Neuronal stem cell (in vitro differentiated cells): ENCODE results near the gene ASPDH.

Source experiments
- DNase-seq: peaks from one replicate; pipeline ENCODE4 v3.0.0-alpha.2; 2013; ENCODE audit warnings: low spot score
- H2AFZ ChIP-seq: one replicate; pipeline ENCODE4 v1.6.1; 2013; ENCODE audit warnings: mild to moderate bottlenecking, low read length, inconsistent platforms
- H2AK5ac ChIP-seq: 2 replicates; pipeline ENCODE4 v1.6.1; 2013; ENCODE audit warnings: low read depth, mild to moderate bottlenecking, inconsistent platforms, low read length, moderate library complexity, mixed read lengths
- H2BK120ac ChIP-seq: 2 replicates; pipeline ENCODE4 v1.6.1; 2013; ENCODE audit warnings: low read depth, mild to moderate bottlenecking, inconsistent platforms, low read length, moderate library complexity, mixed read lengths
- H2BK12ac ChIP-seq: one replicate; pipeline ENCODE4 v1.6.1; 2013; ENCODE audit warnings: low read length, inconsistent platforms
- H2BK15ac ChIP-seq: 2 replicates; pipeline ENCODE4 v1.6.1; 2013; ENCODE audit warnings: mild to moderate bottlenecking, low read length, inconsistent platforms, mixed read lengths
- H2BK5ac ChIP-seq: one replicate; pipeline ENCODE4 v1.6.1; 2013; ENCODE audit warnings: inconsistent platforms, mild to moderate bottlenecking, low read length, moderate library complexity
- H3K14ac ChIP-seq: one replicate; pipeline ENCODE4 v1.6.1; 2013; ENCODE audit warnings: low read length, inconsistent platforms
- H3K18ac ChIP-seq: 2 replicates; pipeline ENCODE4 v1.6.1; 2013; ENCODE audit warnings: low read length, inconsistent platforms
- H3K23ac ChIP-seq: 2 replicates; pipeline ENCODE4 v1.6.1; 2013; ENCODE audit warnings: low read depth, mild to moderate bottlenecking, mixed read lengths, low read length, inconsistent platforms; ENCODE audit not compliant: poor library complexity
- H3K27ac ChIP-seq: replicated peaks from 3 replicates; pipeline ENCODE4 v1.5.1; 2013; ENCODE audit warnings: low read length, inconsistent platforms
- H3K27me3 ChIP-seq, 3 experiments: 2 replicates each; pipeline ENCODE4 v1.6.1; 2013; ENCODE audit warnings: low read length in 3 of 3, mild to moderate bottlenecking in 2 of 3, inconsistent platforms in 1 of 3, low read depth in 1 of 3, mixed read lengths in 1 of 3, moderate library complexity in 1 of 3; ENCODE audit not compliant: control insufficient read depth in 3 of 3, insufficient read depth in 3 of 3
- H3K36me3 ChIP-seq, 2 donors: replicated peaks in 1 of 2; 2 replicates each; pipeline ENCODE4 v1.6.1; 2013; ENCODE audit warnings: low read length in 2 of 2; ENCODE audit not compliant: control insufficient read depth in 2 of 2, insufficient read depth in 2 of 2
- H3K4ac ChIP-seq: 2 replicates; pipeline ENCODE4 v1.6.1; 2013; ENCODE audit warnings: inconsistent platforms, mild to moderate bottlenecking, low read length, moderate library complexity
- H3K4me1 ChIP-seq, 2 donors: 1 replicate in 1 of 2; 2 replicates in 1 of 2; pipeline ENCODE4 v1.6.1; 2013; ENCODE audit warnings: low read length in 2 of 2, low read depth in 1 of 2; ENCODE audit not compliant: control insufficient read depth in 2 of 2, insufficient read depth in 1 of 2
- H3K4me2 ChIP-seq: one replicate; pipeline ENCODE4 v1.6.1; 2013; ENCODE audit warnings: mild to moderate bottlenecking, low read length, inconsistent platforms; ENCODE audit not compliant: insufficient read depth, poor library complexity, severe bottlenecking
- H3K4me3 ChIP-seq, 2 donors: 2 replicates each; pipeline ENCODE4 v1.5.1; 2013; ENCODE audit warnings: low read length in 2 of 2, mild to moderate bottlenecking in 2 of 2, inconsistent platforms in 1 of 2, moderate library complexity in 1 of 2
- H3K79me1 ChIP-seq: one replicate; pipeline ENCODE4 v1.6.1; 2013; ENCODE audit warnings: low read depth, mild to moderate bottlenecking, inconsistent platforms, low read length, moderate library complexity
- H3K9ac ChIP-seq: one replicate; pipeline ENCODE4 v1.6.1; 2013; ENCODE audit warnings: mild to moderate bottlenecking, low read depth, low read length, inconsistent platforms; ENCODE audit not compliant: poor library complexity
- H3K9me3 ChIP-seq, 2 donors: replicated peaks in 1 of 2; 2 replicates each; pipeline versions ENCODE3 to v1.6.1; 2013; ENCODE audit warnings: low read length in 2 of 2, mild to moderate bottlenecking in 2 of 2, inconsistent platforms in 1 of 2, low read depth in 1 of 2, mixed read lengths in 1 of 2, moderate library complexity in 1 of 2; ENCODE audit not compliant: control insufficient read depth in 2 of 2, insufficient read depth in 1 of 2
- H4K8ac ChIP-seq: one replicate; pipeline ENCODE4 v1.6.1; 2013; ENCODE audit warnings: low read depth, mild to moderate bottlenecking, inconsistent platforms, low read length, moderate library complexity
- H4K91ac ChIP-seq: one replicate; pipeline ENCODE4 v1.6.1; 2013; ENCODE audit warnings: low read length, low read depth, mild to moderate bottlenecking, inconsistent platforms; ENCODE audit not compliant: poor library complexity
- WGBS, 2 donors: extraction: QIAGEN DNeasy Blood & Tissue Kit; methylation state at CpG; one replicate each; pipeline ENCODE4 v1.1.7; 2013; ENCODE audit warnings: missing lambda C conversion rate in 2 of 2, mixed read lengths in 1 of 2; ENCODE audit not compliant: insufficient read length in 2 of 2, insufficient replicate concordance in 1 of 2; ENCODE audit errors: extremely low coverage in 2 of 2; 5-methylcytosine and 5-hydroxymethylcytosine counted together

The ASPDH gene

DNA sequence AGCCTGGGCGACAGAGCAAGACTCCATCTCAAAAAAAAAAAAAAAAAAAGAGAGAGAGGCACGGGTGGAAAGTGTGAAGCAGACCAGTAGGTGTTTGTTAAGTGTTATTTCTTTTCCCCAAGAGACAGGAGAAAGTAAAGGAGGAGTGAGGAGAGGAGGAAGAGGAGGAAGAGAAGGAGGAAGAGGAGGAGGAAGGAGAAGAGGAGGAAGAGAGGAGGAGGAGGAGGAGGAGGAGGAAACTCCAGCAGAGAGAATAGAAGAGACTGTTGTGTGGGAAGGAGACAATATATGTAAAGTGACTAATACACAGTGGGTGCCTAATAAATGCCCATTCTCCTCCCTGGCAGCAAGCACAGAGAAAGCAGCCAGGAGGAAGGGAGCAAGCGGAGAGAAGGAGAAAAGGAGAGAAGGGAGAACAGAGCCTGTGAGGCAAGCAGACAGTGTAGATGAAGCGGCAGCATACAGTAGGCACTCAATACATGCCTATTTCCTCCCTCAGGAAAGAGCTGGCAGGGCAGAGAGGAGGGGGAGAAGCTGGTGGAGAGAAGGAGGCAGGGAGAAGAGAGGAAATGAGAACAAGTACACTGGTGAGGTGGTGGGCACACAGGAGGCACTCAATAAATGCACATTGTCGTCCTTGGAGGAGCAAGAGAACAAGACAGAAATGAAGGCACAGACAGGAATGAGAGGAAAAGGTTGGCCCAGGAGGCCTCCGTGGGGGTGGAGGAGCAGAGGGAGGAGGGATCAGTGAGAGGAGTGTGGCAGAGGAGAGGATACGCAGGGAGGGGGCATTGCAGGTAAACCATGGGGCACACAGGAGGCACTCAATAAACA is 19.3 kb downstream of the ASPDH start:
- Histone ChIP-seq H3K23ac (no peak overlapping the region), H3K4me2 (no peak overlapping the region), H3K14ac (no peak overlapping the region), H3K27ac (no peak overlapping the region), H3K27me3 (peaks cover 0 to 66% (median 6%) of the 10 kb centered on the region in 3 experiments), H3K79me1 (no peaks in the 10 kb centered on the region), H3K9ac (no peak overlapping the region), H4K91ac (no peak overlapping the region), H3K4ac (no peak overlapping the region), H2AK5ac (peak overlapping the region; percentile 18), H2AFZ (no peak overlapping the region), H2BK12ac (no peak overlapping the region), H2BK120ac (no peak overlapping the region), H2BK5ac (no peak overlapping the region), H3K4me1 (peaks cover 21 to 30% of the 10 kb centered on the region in 2 donors), H3K18ac (peak overlapping the region; percentile 51), H2BK15ac (no peak overlapping the region), H3K9me3 (peaks cover 2 to 7% of the 10 kb centered on the region in 2 donors), H4K8ac (peak overlapping the region; percentile 57), H3K4me3 (peak overlapping the region in 1 of 2 donors; percentile 12), H3K36me3 (no peaks in the 10 kb centered on the region)
- no peak for DNase-seq
- no CpG with 5 or more reads among the region's 7 CpGs for WGBS, 2 donors

DNA sequence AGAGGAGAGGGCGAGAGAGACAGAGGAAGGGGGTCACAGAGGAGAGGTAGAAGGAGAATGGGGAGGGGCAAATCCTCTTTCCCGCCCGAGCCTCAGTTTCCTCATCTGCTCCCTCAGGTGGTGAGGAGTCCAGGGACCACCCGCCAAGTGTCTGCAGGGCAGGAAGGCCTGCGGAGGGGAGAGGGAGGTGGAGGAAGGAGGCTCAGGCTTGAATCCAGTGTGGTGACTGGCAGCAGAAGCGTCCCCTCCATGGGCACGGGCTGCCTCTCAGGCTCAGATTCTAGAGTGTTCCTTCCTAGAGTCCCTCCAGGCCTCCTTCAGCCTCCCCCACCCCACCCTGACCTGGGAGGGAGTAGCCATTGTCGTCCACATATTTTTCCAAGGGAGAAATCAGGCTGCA is 20.5 kb downstream of the ASPDH start:
- no peak overlapping the region for H3K23ac ChIP-seq
- H4K91ac ChIP-seq: no peak overlapping the region
- no peak overlapping the region for H3K4ac ChIP-seq
- no CpG with 5 or more reads among the region's 8 CpGs for WGBS, 2 donors
- H3K4me3 ChIP-seq: no peak overlapping the region
- no peak overlapping the region for H2BK5ac ChIP-seq
- peak overlapping the region; percentile 7 for H2BK12ac ChIP-seq
- no peak overlapping the region for H4K8ac ChIP-seq
- peak overlapping the region; percentile 77 for H3K18ac ChIP-seq
- H2AK5ac ChIP-seq: peak overlapping the region; percentile 14
- no peak overlapping the region for H3K14ac ChIP-seq
- H2BK15ac ChIP-seq: no peak overlapping the region
- H3K79me1 ChIP-seq: no peaks in the 10 kb centered on the region
- H3K9ac ChIP-seq: no peak overlapping the region
- H3K27ac ChIP-seq: no peak overlapping the region
- no peak overlapping the region for H3K4me2 ChIP-seq
- H2BK120ac ChIP-seq: no peak overlapping the region
- no peak for DNase-seq
- H3K4me1 ChIP-seq: peaks cover 27 to 31% of the 10 kb centered on the region in 2 donors
- no peaks in the 10 kb centered on the region for H3K36me3 ChIP-seq
- H3K27me3 ChIP-seq: peaks cover 0 to 66% (median 6%) of the 10 kb centered on the region in 3 experiments
- H2AFZ ChIP-seq: no peak overlapping the region
- H3K9me3 ChIP-seq: peaks cover 2 to 7% of the 10 kb centered on the region in 2 donors

DNA sequence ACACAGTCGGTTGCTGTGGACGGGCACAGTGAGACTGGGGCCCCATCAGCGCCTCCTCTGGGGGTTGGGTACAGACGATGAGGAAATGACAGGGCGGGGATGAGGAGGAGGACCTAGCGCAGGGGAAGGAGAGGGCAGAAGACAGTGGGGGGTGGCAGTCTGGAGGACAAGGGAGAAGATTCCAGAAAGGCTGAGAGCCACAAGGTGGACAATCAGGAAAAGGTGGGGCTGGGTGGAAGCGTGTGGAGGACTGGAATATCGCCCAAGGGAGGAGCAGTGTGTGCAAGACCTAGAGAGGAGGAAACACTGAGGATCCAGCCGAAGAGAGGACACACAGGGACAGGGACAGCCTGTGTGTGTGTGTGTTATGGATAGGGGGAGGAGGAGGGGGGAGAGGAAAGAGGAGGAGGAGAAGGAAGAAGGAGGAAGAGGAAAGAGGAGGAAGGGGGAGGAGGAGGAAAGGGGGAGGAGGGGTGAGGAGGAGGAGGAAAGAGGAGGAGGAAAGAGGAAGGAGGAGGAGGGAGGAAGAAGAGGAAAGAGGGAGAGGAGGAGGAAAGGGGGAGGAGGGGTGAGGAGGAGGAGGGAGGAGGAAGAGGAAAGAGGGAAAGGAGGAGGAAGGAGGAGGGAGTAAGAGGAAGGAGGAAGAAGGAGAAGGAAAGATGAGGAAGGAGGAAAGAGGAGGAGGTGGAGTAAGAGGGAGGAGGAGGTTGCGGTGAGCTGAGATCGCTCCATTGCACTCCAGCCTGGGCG is 21.2 kb downstream of the ASPDH start:
- WGBS, 2 donors: no CpG with 5 or more reads among the region's 12 CpGs
- Histone ChIP-seq H3K4me1 (peaks cover 27 to 31% of the 10 kb centered on the region in 2 donors), H3K14ac (no peak overlapping the region), H2BK15ac (no peak overlapping the region), H3K4ac (no peak overlapping the region), H3K36me3 (no peaks in the 10 kb centered on the region), H3K4me3 (no peak overlapping the region), H2AK5ac (no peak overlapping the region), H2BK120ac (no peak overlapping the region), H3K18ac (peak overlapping the region; percentile 40), H2BK5ac (no peak overlapping the region), H2AFZ (peak overlapping the region; percentile 63), H3K4me2 (no peak overlapping the region), H4K91ac (no peak overlapping the region), H3K79me1 (no peaks in the 10 kb centered on the region), H2BK12ac (peak overlapping the region; percentile 31), H3K27me3 (peaks cover 0 to 64% (median 6%) of the 10 kb centered on the region in 3 experiments), H3K27ac (no peak overlapping the region), H3K9ac (no peak overlapping the region), H4K8ac (no peak overlapping the region), H3K23ac (no peak overlapping the region), H3K9me3 (peaks cover 2 to 7% of the 10 kb centered on the region in 2 donors)
- no peak for DNase-seq

DNA sequence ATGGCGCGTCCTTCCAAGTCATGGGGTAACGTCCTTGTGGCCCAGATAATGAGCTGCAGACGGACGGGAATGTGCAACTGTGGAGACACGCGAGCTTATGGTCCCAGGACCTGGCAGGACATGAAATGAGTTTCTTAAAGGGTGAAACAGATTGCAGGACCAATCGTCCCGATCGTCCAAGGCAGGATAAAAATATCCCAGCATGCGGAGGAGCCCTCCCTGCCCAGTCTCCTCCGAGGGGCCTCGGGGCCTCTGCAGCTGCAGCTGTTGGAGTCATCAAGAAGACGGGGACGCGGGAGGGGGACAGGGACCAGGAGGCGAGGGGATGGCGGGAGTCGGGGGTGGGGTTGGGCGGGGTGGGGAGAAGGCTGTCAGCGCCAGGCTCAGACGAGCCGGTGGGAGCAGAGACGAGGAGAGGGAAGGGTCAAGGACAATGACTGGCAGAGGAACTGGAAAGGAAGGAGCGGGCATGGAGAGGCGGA is 22.7 kb downstream of the ASPDH start:
- no peak overlapping the region for H2BK12ac ChIP-seq
- peak overlapping the region; percentile 43 for H2AFZ ChIP-seq
- H2BK120ac ChIP-seq: no peak overlapping the region
- H3K9me3 ChIP-seq: peaks cover 11 to 19% of the 10 kb centered on the region in 2 donors
- no peak overlapping the region for H2BK15ac ChIP-seq
- no peak overlapping the region for H4K8ac ChIP-seq
- peaks cover 20 to 21% of the 10 kb centered on the region in 2 donors for H3K4me1 ChIP-seq
- peak overlapping the region in 1 of 2 donors; percentile 70 for H3K4me3 ChIP-seq
- H3K79me1 ChIP-seq: no peaks in the 10 kb centered on the region
- WGBS, 2 donors: no CpG with 5 or more reads among the region's 26 CpGs
- H3K4ac ChIP-seq: no peak overlapping the region
- no peak overlapping the region for H2AK5ac ChIP-seq
- H3K4me2 ChIP-seq: peak overlapping the region; percentile 47
- no peak overlapping the region for H3K9ac ChIP-seq
- H3K23ac ChIP-seq: no peak overlapping the region
- no peak overlapping the region for H2BK5ac ChIP-seq
- H3K36me3 ChIP-seq: no peaks in the 10 kb centered on the region
- no peak overlapping the region for H3K14ac ChIP-seq
- H3K18ac ChIP-seq: peak overlapping the region; percentile 36
- peaks cover 0 to 68% (median 6%) of the 10 kb centered on the region in 3 experiments for H3K27me3 ChIP-seq
- no peak overlapping the region for H3K27ac ChIP-seq
- DNase-seq: no peak
- peak overlapping the region; percentile 47 for H4K91ac ChIP-seq
